Natural killer cell (primary cell): ENCODE measurements around the gene SLC26A9. TPM values are rescaled to one million over a fixed set of nuclear protein-coding genes. Genes with fewer than 3 reads are reported as not detected.

ENCODE experiments used
- ATAC-seq, 3 donors: fragments of 150-1000 bp in 2 of 3; fragments of 200-7000 bp in 1 of 3; cut with Tn5 transposase; 1 replicate in 1 of 3; 2 replicates in 2 of 3; pipeline ENCODE4 v1.10.0; 2021; ENCODE audit warnings: mild to moderate bottlenecking in 2 of 3, moderate library complexity in 2 of 3
- DNase-seq, 2 donors: peaks; one replicate each; pipeline versions ENCODE4 v3.0.0 to v3.0.0-alpha.2; 2013 to 2021; ENCODE audit warnings: mixed read lengths in 1 of 2
- H3K27ac ChIP-seq: one replicate; pipeline ENCODE4 v1.5.1; 2013; ENCODE audit warnings: mild to moderate bottlenecking, low read length
- H3K27me3 ChIP-seq: one replicate; pipeline ENCODE4 v1.6.1; 2013; ENCODE audit warnings: low read length; ENCODE audit not compliant: control insufficient read depth, insufficient read depth
- H3K36me3 ChIP-seq: one replicate; pipeline ENCODE4 v1.6.1; 2013; ENCODE audit warnings: low read length; ENCODE audit not compliant: control insufficient read depth, insufficient read depth
- H3K4me1 ChIP-seq: one replicate; pipeline ENCODE4 v1.6.1; 2013; ENCODE audit warnings: low read length; ENCODE audit not compliant: control insufficient read depth, insufficient read depth
- H3K4me3 ChIP-seq: one replicate; pipeline ENCODE4 v1.5.1; 2013; ENCODE audit warnings: low read length
- H3K9me3 ChIP-seq: one replicate; pipeline ENCODE4 v1.6.1; 2013; ENCODE audit warnings: low read length; ENCODE audit not compliant: control insufficient read depth, insufficient read depth
- H3K27ac Mint-ChIP-seq, 2 donors: one replicate each; pipeline ENCODE4 v1.8.0; 2022; ENCODE audit warnings: mild to moderate bottlenecking in 2 of 2, mixed read lengths in 2 of 2, moderate library complexity in 1 of 2
- H3K27me3 Mint-ChIP-seq, 2 donors: one replicate each; pipeline ENCODE4 v1.8.0; 2022; ENCODE audit warnings: low read depth in 2 of 2, mixed read lengths in 2 of 2
- H3K36me3 Mint-ChIP-seq: one replicate; pipeline ENCODE4 v1.8.0; 2022; ENCODE audit warnings: mixed read lengths
- H3K4me1 Mint-ChIP-seq, 2 donors: one replicate each; pipeline ENCODE4 v1.8.0; 2022; ENCODE audit warnings: mixed read lengths in 2 of 2
- H3K4me3 Mint-ChIP-seq: one replicate; pipeline ENCODE4 v1.8.0; 2022; ENCODE audit warnings: mild to moderate bottlenecking, moderate library complexity, mixed read lengths
- H3K9me3 Mint-ChIP-seq, 2 donors: one replicate each; pipeline ENCODE4 v1.8.0; 2022; ENCODE audit warnings: mixed read lengths in 2 of 2
- WGBS: methylation state at CpG from one replicate; pipeline ENCODE4 v1.1.7; 2013; ENCODE audit warnings: missing lambda C conversion rate; ENCODE audit not compliant: insufficient coverage; 5-methylcytosine and 5-hydroxymethylcytosine counted together
- intact Hi-C: fragments of 100-400 bp; cut with micrococcal nuclease; formaldehyde crosslinking; loops from one replicate; pipeline ENCODE4 v1.14.2; 2022
- total RNA-seq, 4 donors: library from RNA; stranded (reverse); fragments of 120-200 nt in 1 of 4; gene quantifications; one replicate each; pipeline versions ENCODE4 v1.2.3 to v1.2.4, GENCODE V29; 2013 to 2022
- TF ChIP-seq, protein P1 (sequence below): fragments of 200-600 bp; IDR thresholded peaks from one replicate; pipeline ENCODE4 v1.8.0; 2022; ENCODE audit warnings: antibody characterized with exemption

The SLC26A9 gene
- total RNA-seq, 3 donors from 2014 or later (not counting 1 experiment from before 2014, with no cell fraction given), result not detected

DNA sequence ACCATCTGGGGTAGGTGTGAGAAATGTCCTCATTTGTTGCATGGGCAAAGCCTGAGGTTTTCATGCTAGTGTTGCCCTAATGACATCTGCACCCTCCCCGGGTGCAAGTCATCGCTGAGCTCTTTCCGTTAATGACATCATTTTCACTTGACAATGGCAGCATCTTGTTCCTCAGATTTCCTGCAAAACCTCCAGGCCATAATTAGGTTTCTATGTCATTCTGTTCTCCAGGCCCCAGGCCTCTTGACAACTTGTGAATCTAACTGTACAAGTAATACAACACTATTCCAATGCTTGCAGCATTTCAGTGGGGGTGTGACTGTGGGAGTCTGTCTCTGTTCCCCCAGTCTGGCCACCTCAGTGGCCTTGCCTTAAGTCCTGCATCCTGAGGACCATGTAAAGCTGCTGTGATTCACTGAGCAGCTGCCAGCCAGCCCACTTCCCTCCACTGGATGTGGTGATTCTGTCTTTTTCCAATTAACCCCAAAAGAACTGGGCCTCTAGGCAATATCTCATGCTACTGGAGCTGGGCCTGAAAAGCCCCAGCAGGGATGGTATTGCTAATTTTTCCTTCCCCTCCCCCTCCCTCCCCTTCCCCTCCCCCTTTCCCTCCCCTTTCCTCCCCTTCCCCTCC lies 37.1 kb upstream of the SLC26A9 start:
- TF ChIP-seq, protein P1, sequence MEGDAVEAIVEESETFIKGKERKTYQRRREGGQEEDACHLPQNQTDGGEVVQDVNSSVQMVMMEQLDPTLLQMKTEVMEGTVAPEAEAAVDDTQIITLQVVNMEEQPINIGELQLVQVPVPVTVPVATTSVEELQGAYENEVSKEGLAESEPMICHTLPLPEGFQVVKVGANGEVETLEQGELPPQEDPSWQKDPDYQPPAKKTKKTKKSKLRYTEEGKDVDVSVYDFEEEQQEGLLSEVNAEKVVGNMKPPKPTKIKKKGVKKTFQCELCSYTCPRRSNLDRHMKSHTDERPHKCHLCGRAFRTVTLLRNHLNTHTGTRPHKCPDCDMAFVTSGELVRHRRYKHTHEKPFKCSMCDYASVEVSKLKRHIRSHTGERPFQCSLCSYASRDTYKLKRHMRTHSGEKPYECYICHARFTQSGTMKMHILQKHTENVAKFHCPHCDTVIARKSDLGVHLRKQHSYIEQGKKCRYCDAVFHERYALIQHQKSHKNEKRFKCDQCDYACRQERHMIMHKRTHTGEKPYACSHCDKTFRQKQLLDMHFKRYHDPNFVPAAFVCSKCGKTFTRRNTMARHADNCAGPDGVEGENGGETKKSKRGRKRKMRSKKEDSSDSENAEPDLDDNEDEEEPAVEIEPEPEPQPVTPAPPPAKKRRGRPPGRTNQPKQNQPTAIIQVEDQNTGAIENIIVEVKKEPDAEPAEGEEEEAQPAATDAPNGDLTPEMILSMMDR, result no peak
- Mint-ChIP-seq H3K27ac (no peak overlapping the region), H3K4me3 (no peak overlapping the region), H3K4me1 (no peaks in the 10 kb centered on the region), H3K27me3 (no peaks in the 10 kb centered on the region), H3K36me3 (no peaks in the 10 kb centered on the region), H3K9me3 (no peaks in the 10 kb centered on the region)
- Histone ChIP-seq H3K9me3 (no peaks in the 10 kb centered on the region), H3K4me1 (no peaks in the 10 kb centered on the region), H3K27ac (no peak overlapping the region), H3K27me3 (no peaks in the 10 kb centered on the region), H3K36me3 (no peaks in the 10 kb centered on the region), H3K4me3 (no peak overlapping the region)
- DNase-seq (no peak), ATAC-seq (no peak)
- intact Hi-C loops, result no loop called here
- WGBS, result 83% methylated on average over 3 of the region's 3 CpGs

DNA sequence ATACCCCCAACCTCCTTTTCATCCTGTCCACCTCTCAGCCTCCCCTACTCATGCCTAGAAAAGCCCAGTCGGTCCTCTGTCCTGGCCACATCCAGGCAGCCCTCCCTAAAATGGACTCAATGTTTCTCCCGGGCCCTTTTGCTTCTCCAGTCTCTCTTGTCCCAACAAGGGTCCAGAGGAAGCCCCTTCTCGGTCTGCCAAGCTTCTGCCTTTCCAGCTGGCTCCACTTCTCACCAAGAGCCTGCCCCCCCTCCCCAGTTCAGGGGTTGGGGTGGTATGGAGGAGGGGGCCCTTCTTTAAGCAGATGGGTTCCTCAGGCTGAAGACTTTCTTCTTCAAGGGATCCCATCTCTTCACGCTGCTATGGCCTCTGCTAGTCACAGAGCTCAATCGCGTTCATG lies 36.0 kb upstream of the SLC26A9 start:
- 89% methylated on average over 5 of the region's 6 CpGs for WGBS
- Mint-ChIP-seq H3K4me1 (no peaks in the 10 kb centered on the region), H3K4me3 (no peak overlapping the region), H3K36me3 (no peaks in the 10 kb centered on the region), H3K27ac (no peak overlapping the region), H3K9me3 (no peaks in the 10 kb centered on the region), H3K27me3 (no peaks in the 10 kb centered on the region)
- Histone ChIP-seq H3K27me3 (no peaks in the 10 kb centered on the region), H3K9me3 (no peaks in the 10 kb centered on the region), H3K27ac (no peak overlapping the region), H3K36me3 (no peaks in the 10 kb centered on the region), H3K4me1 (no peaks in the 10 kb centered on the region), H3K4me3 (no peak overlapping the region)
- TF ChIP-seq, protein P1, result no peak
- intact Hi-C loops, result loop anchor here (5.0 kb wide), 1 partner anchor 387 kb away; no protein-coding TSS in a partner anchor
- ATAC-seq (no peak), DNase-seq (no peak)

DNA sequence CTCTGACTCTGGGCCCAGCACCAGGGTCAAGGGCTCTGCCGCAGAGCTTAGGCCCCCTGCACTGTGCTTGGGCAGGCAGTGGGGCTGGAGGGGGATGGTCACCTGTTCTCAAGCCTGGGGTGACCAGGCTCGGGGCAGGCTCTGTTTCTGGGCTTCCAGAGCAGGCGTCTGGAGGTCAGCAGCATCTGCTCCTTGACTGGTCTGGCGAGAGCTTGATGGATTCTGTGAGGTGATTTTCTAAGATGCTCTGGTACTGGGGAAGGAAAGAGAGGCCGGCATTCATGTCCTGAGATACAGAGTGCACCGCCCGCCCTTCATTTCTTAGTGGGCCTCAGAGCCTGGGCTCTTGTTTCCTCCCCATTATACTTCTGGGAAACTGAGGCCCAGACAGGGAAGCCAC lies 35.4 kb upstream of the SLC26A9 start:
- no peaks in the 10 kb centered on the region for H3K9me3 Mint-ChIP-seq
- no peak for ATAC-seq
- WGBS, result 91% methylated on average over 7 of the region's 7 CpGs
- no peaks in the 10 kb centered on the region for H3K27me3 ChIP-seq
- no peak overlapping the region for H3K4me3 ChIP-seq
- H3K27me3 Mint-ChIP-seq, result peaks cover 0 to under 1% of the 10 kb centered on the region in 2 donors
- H3K4me3 Mint-ChIP-seq, result no peak overlapping the region
- H3K36me3 Mint-ChIP-seq, result no peaks in the 10 kb centered on the region
- intact Hi-C loops, result loop anchor here (5.0 kb wide), 1 partner anchor 386 kb away; no protein-coding TSS in a partner anchor
- H3K27ac ChIP-seq, result no peak overlapping the region
- H3K4me1 ChIP-seq, result no peaks in the 10 kb centered on the region
- TF ChIP-seq, protein P1, result no peak
- peaks cover 0 to 4% of the 10 kb centered on the region in 2 donors for H3K4me1 Mint-ChIP-seq
- H3K36me3 ChIP-seq, result no peaks in the 10 kb centered on the region
- H3K27ac Mint-ChIP-seq, result no peak overlapping the region
- DNase-seq, result no peak
- no peaks in the 10 kb centered on the region for H3K9me3 ChIP-seq
